Right atrium auricular region (tissue), 2 donors: Measurements from ENCODE around the gene NETO2. TPM values are rescaled to one million over a fixed set of nuclear protein-coding genes. Genes with fewer than 3 reads are reported as not detected.

Source experiments
- DNase-seq: peaks from one replicate; pipeline ENCODE4 v3.0.0-alpha.2; 2019; ENCODE audit warnings: low spot score
- H3K27ac ChIP-seq, 2 donors: fragments of 200-600 bp; sonication (generic); 1 replicate in 1 of 2; 2 replicates in 1 of 2; pipeline ENCODE4 v1.5.1; 2016 to 2019
- H3K27me3 ChIP-seq, 2 donors: fragments of 200-600 bp; sonication (generic); one replicate each; pipeline versions ENCODE4 v1.5.1 to v1.6.0; 2017 to 2019
- H3K36me3 ChIP-seq: fragments of 200-600 bp; sonication (generic); one replicate; pipeline ENCODE4 v1.5.1; 2016
- H3K4me1 ChIP-seq, 2 donors: fragments of 200-600 bp; sonication (generic); one replicate each; pipeline versions ENCODE4 v1.5.1 to v1.6.0; 2017 to 2019
- H3K4me3 ChIP-seq, 2 donors: fragments of 200-600 bp; sonication (generic); 1 replicate in 1 of 2; 2 replicates in 1 of 2; pipeline ENCODE4 v1.5.1; 2017 to 2019; ENCODE audit warnings: mild to moderate bottlenecking in 1 of 2, moderate library complexity in 1 of 2
- H3K9me3 ChIP-seq, 2 donors: fragments of 200-600 bp; sonication (generic); one replicate each; pipeline ENCODE4 v1.5.1; 2019
- total RNA-seq, 2 donors: library from RNA; depleted of rRNA; stranded (reverse); fragments of >200 nt; gene quantifications; one replicate each; pipeline ENCODE4 v1.1.0, GENCODE V29; 2016
- TF ChIP-seq, protein P1 (sequence below), 2 donors: fragments of 200-600 bp; sonication (generic); IDR thresholded peaks; one replicate each; pipeline ENCODE4 v1.5.1; 2019; ENCODE audit warnings: antibody characterized with exemption in 2 of 2

NETO2 gene
- total RNA-seq, 2 donors from 2014 or later: 0.93 to 2.0 TPM

- DNase-seq: no peak
- TF ChIP-seq, protein P1, sequence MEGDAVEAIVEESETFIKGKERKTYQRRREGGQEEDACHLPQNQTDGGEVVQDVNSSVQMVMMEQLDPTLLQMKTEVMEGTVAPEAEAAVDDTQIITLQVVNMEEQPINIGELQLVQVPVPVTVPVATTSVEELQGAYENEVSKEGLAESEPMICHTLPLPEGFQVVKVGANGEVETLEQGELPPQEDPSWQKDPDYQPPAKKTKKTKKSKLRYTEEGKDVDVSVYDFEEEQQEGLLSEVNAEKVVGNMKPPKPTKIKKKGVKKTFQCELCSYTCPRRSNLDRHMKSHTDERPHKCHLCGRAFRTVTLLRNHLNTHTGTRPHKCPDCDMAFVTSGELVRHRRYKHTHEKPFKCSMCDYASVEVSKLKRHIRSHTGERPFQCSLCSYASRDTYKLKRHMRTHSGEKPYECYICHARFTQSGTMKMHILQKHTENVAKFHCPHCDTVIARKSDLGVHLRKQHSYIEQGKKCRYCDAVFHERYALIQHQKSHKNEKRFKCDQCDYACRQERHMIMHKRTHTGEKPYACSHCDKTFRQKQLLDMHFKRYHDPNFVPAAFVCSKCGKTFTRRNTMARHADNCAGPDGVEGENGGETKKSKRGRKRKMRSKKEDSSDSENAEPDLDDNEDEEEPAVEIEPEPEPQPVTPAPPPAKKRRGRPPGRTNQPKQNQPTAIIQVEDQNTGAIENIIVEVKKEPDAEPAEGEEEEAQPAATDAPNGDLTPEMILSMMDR (IDR thresholded peaks at IDR 0.05): no peak
- H3K27ac ChIP-seq: no peak overlapping the region
- H3K36me3 ChIP-seq: no peaks in the 10 kb centered on the region
- no peaks in the 10 kb centered on the region for H3K4me1 ChIP-seq
- no peaks in the 10 kb centered on the region for H3K9me3 ChIP-seq
- H3K27me3 ChIP-seq: no peaks in the 10 kb centered on the region
- no peak overlapping the region for H3K4me3 ChIP-seq
These were observed 93.7 kb downstream of the NETO2 start for GRCh38 chr16:47049901-47050583.

DNA sequence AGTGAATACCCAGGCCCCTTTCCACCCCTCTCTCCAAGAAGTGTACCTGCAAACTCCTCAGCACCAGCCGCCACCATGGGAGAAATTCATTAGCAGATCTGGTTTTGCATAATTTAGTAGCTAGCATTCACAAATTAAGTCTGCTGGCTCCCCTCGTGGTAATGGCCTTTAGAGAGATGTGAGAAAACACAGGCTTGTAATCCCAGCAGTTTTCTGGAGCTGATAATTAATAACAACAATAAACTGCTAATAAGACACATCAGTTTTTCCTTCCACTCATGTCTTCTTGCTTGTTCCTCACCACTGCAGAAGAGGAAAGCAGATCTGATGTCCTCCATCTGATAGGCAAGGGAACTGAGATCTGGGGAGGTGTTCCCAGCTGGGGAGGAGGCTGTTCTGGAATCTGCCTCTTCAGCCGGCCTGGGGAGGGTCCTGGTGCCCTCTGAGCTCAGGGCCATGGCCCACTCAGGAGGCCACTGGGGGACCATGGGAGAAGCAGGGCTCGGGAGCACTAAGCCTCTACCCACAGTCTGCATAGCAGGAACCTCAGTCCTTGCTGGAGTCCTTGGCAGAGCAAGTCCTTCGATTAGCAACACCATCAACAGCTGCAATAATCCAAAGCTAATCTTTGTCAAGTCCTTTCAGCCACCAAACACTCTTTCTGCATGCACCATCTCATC, 96.1 kb downstream of the NETO2 start:
- Histone ChIP-seq H3K27me3 (no peaks in the 10 kb centered on the region), H3K9me3 (no peaks in the 10 kb centered on the region), H3K4me3 (no peak overlapping the region), H3K4me1 (no peaks in the 10 kb centered on the region), H3K27ac (no peak overlapping the region), H3K36me3 (no peaks in the 10 kb centered on the region)
- TF ChIP-seq, protein P1 (IDR thresholded peaks at IDR 0.05): no peak
- no peak for DNase-seq

GRCh38 chr16:47046726-47047523, 96.8 kb downstream of the NETO2 start:
- DNase-seq: no peak
- Histone ChIP-seq H3K36me3 (no peaks in the 10 kb centered on the region), H3K9me3 (no peaks in the 10 kb centered on the region), H3K4me3 (no peak overlapping the region), H3K27me3 (no peaks in the 10 kb centered on the region), H3K4me1 (no peaks in the 10 kb centered on the region), H3K27ac (no peak overlapping the region)
- TF ChIP-seq, protein P1 (IDR thresholded peaks at IDR 0.05): no peak

GRCh38 chr16:47045459-47045858, 98.3 kb downstream of the NETO2 start:
- TF ChIP-seq, protein P1 (IDR thresholded peaks at IDR 0.05): no peak
- H3K27me3 ChIP-seq: no peaks in the 10 kb centered on the region
- no peaks in the 10 kb centered on the region for H3K4me1 ChIP-seq
- H3K36me3 ChIP-seq: no peaks in the 10 kb centered on the region
- H3K4me3 ChIP-seq: no peak overlapping the region
- H3K27ac ChIP-seq: no peak overlapping the region
- no peak for DNase-seq
- H3K9me3 ChIP-seq: no peaks in the 10 kb centered on the region

DNA sequence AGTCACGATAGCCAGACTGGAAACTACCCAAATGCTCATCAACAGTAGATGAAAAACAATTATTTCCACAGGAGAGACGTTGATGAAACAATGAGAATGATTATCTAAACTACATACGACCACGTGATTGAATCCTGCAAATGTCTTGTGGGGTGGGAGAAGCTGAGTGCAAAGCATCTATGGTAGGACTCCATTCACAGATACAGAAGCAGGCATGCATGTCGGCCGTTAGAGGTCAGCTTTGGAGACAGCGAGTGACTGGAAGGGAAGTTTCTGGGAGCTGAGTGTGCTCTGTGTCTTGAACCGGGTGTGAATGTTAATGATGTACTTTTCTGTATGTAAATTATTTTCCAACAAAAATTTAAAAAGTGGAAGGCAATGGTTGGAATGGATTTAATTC, 98.7 kb downstream of the NETO2 start:
- H3K9me3 ChIP-seq: no peaks in the 10 kb centered on the region
- H3K4me1 ChIP-seq: no peaks in the 10 kb centered on the region
- H3K27me3 ChIP-seq: no peaks in the 10 kb centered on the region
- DNase-seq: no peak
- TF ChIP-seq, protein P1 (IDR thresholded peaks at IDR 0.05): no peak
- H3K36me3 ChIP-seq: no peaks in the 10 kb centered on the region
- no peak overlapping the region for H3K4me3 ChIP-seq
- no peak overlapping the region for H3K27ac ChIP-seq
